Neuronal stem cell (in vitro differentiated cells): ENCODE measurements around the gene EMP1.
"Not testable (repeated sequence)": the region's sequence is repeated elsewhere in the genome, so short reads cannot be mapped to it uniquely, and the experiment has no call there.

Source experiments
- DNase-seq: peaks from one replicate; pipeline ENCODE4 v3.0.0-alpha.2; 2013; ENCODE audit warnings: low spot score
- H2AFZ ChIP-seq: one replicate; pipeline ENCODE4 v1.6.1; 2013; ENCODE audit warnings: mild to moderate bottlenecking, low read length, inconsistent platforms
- H2AK5ac ChIP-seq: 2 replicates; pipeline ENCODE4 v1.6.1; 2013; ENCODE audit warnings: low read depth, mild to moderate bottlenecking, inconsistent platforms, low read length, moderate library complexity, mixed read lengths
- H2BK120ac ChIP-seq: 2 replicates; pipeline ENCODE4 v1.6.1; 2013; ENCODE audit warnings: low read depth, mild to moderate bottlenecking, inconsistent platforms, low read length, moderate library complexity, mixed read lengths
- H2BK12ac ChIP-seq: one replicate; pipeline ENCODE4 v1.6.1; 2013; ENCODE audit warnings: low read length, inconsistent platforms
- H2BK15ac ChIP-seq: 2 replicates; pipeline ENCODE4 v1.6.1; 2013; ENCODE audit warnings: mild to moderate bottlenecking, low read length, inconsistent platforms, mixed read lengths
- H2BK5ac ChIP-seq: one replicate; pipeline ENCODE4 v1.6.1; 2013; ENCODE audit warnings: inconsistent platforms, mild to moderate bottlenecking, low read length, moderate library complexity
- H3K14ac ChIP-seq: one replicate; pipeline ENCODE4 v1.6.1; 2013; ENCODE audit warnings: low read length, inconsistent platforms
- H3K18ac ChIP-seq: 2 replicates; pipeline ENCODE4 v1.6.1; 2013; ENCODE audit warnings: low read length, inconsistent platforms
- H3K23ac ChIP-seq: 2 replicates; pipeline ENCODE4 v1.6.1; 2013; ENCODE audit warnings: low read depth, mild to moderate bottlenecking, mixed read lengths, low read length, inconsistent platforms; ENCODE audit not compliant: poor library complexity
- H3K27ac ChIP-seq: replicated peaks from 3 replicates; pipeline ENCODE4 v1.5.1; 2013; ENCODE audit warnings: low read length, inconsistent platforms
- H3K27me3 ChIP-seq, 3 experiments: 2 replicates each; pipeline ENCODE4 v1.6.1; 2013; ENCODE audit warnings: low read length in 3 of 3, mild to moderate bottlenecking in 2 of 3, inconsistent platforms in 1 of 3, low read depth in 1 of 3, mixed read lengths in 1 of 3, moderate library complexity in 1 of 3; ENCODE audit not compliant: control insufficient read depth in 3 of 3, insufficient read depth in 3 of 3
- H3K36me3 ChIP-seq, 2 donors: replicated peaks in 1 of 2; 2 replicates each; pipeline ENCODE4 v1.6.1; 2013; ENCODE audit warnings: low read length in 2 of 2; ENCODE audit not compliant: control insufficient read depth in 2 of 2, insufficient read depth in 2 of 2
- H3K4ac ChIP-seq: 2 replicates; pipeline ENCODE4 v1.6.1; 2013; ENCODE audit warnings: inconsistent platforms, mild to moderate bottlenecking, low read length, moderate library complexity
- H3K4me1 ChIP-seq, 2 donors: 1 replicate in 1 of 2; 2 replicates in 1 of 2; pipeline ENCODE4 v1.6.1; 2013; ENCODE audit warnings: low read length in 2 of 2, low read depth in 1 of 2; ENCODE audit not compliant: control insufficient read depth in 2 of 2, insufficient read depth in 1 of 2
- H3K4me2 ChIP-seq: one replicate; pipeline ENCODE4 v1.6.1; 2013; ENCODE audit warnings: mild to moderate bottlenecking, low read length, inconsistent platforms; ENCODE audit not compliant: insufficient read depth, poor library complexity, severe bottlenecking
- H3K4me3 ChIP-seq, 2 donors: 2 replicates each; pipeline ENCODE4 v1.5.1; 2013; ENCODE audit warnings: low read length in 2 of 2, mild to moderate bottlenecking in 2 of 2, inconsistent platforms in 1 of 2, moderate library complexity in 1 of 2
- H3K79me1 ChIP-seq: one replicate; pipeline ENCODE4 v1.6.1; 2013; ENCODE audit warnings: low read depth, mild to moderate bottlenecking, inconsistent platforms, low read length, moderate library complexity
- H3K9ac ChIP-seq: one replicate; pipeline ENCODE4 v1.6.1; 2013; ENCODE audit warnings: mild to moderate bottlenecking, low read depth, low read length, inconsistent platforms; ENCODE audit not compliant: poor library complexity
- H3K9me3 ChIP-seq, 2 donors: replicated peaks in 1 of 2; 2 replicates each; pipeline versions ENCODE3 to v1.6.1; 2013; ENCODE audit warnings: low read length in 2 of 2, mild to moderate bottlenecking in 2 of 2, inconsistent platforms in 1 of 2, low read depth in 1 of 2, mixed read lengths in 1 of 2, moderate library complexity in 1 of 2; ENCODE audit not compliant: control insufficient read depth in 2 of 2, insufficient read depth in 1 of 2
- H4K8ac ChIP-seq: one replicate; pipeline ENCODE4 v1.6.1; 2013; ENCODE audit warnings: low read depth, mild to moderate bottlenecking, inconsistent platforms, low read length, moderate library complexity
- H4K91ac ChIP-seq: one replicate; pipeline ENCODE4 v1.6.1; 2013; ENCODE audit warnings: low read length, low read depth, mild to moderate bottlenecking, inconsistent platforms; ENCODE audit not compliant: poor library complexity
- WGBS, 2 donors: extraction: QIAGEN DNeasy Blood & Tissue Kit; methylation state at CpG; one replicate each; pipeline ENCODE4 v1.1.7; 2013; ENCODE audit warnings: missing lambda C conversion rate in 2 of 2, mixed read lengths in 1 of 2; ENCODE audit not compliant: insufficient read length in 2 of 2, insufficient replicate concordance in 1 of 2; ENCODE audit errors: extremely low coverage in 2 of 2; 5-methylcytosine and 5-hydroxymethylcytosine counted together

Gene EMP1

DNA sequence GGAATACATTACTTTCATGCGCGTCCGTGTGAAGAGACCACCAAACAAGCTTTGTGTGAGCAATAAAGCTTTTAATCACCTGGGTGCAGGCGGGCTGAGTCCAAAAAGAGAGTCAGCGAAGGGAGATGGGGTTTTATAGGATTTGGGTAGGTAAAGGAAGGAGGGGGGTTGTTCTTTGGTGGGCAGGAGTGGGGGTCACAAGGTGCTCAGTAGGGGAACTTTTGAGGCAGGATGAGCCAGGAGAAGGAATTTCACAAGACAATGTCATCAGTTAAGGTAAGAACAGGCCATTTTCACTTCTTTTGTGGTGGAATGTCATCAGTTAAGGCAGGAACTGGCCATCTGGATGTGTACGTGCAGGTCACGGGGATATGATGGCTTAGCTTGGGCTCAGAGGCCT lies 63.1 kb downstream of the EMP1 start:
- not testable (repeated sequence) for H2BK12ac ChIP-seq, H3K18ac ChIP-seq, H3K14ac ChIP-seq, H3K4me2 ChIP-seq, H4K91ac ChIP-seq, H2AK5ac ChIP-seq, H3K4ac ChIP-seq, H3K36me3 ChIP-seq, H3K9me3 ChIP-seq, H3K27ac ChIP-seq, H2AFZ ChIP-seq, DNase-seq, H3K4me3 ChIP-seq, H2BK15ac ChIP-seq, H3K79me1 ChIP-seq, H2BK120ac ChIP-seq, H2BK5ac ChIP-seq, H4K8ac ChIP-seq, H3K23ac ChIP-seq, H3K9ac ChIP-seq, H3K27me3 ChIP-seq
- H3K4me1 ChIP-seq, result peaks cover 7 to 15% of the 10 kb centered on the region in 2 donors
- WGBS, 2 donors, result 100% methylated on average over 1 of the region's 7 CpGs; no CpG with 5 or more reads in 1 of the 2 donors

DNA sequence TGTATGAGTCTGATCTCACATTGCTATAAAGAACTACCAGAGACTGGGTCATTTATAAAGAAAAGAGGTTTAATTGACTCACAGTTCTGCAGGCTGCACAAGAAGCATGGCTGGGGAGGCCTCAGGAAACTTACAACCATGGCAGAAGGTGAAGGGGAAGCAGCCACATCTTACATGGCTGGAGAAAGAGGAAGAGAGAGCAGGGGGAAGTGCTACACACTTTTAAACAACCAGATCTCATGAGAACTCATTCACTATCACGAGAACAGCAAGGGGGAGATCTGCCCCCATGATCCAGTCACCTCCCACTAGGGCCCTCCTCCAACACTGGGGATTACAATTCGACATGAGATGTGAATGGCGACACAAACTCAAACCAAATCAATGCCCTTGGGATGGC lies 71.3 kb downstream of the EMP1 start:
- WGBS, 2 donors, result no CpG with 5 or more reads among the region's 3 CpGs
- H3K4ac ChIP-seq, H3K4me1 ChIP-seq: not testable (repeated sequence)

DNA sequence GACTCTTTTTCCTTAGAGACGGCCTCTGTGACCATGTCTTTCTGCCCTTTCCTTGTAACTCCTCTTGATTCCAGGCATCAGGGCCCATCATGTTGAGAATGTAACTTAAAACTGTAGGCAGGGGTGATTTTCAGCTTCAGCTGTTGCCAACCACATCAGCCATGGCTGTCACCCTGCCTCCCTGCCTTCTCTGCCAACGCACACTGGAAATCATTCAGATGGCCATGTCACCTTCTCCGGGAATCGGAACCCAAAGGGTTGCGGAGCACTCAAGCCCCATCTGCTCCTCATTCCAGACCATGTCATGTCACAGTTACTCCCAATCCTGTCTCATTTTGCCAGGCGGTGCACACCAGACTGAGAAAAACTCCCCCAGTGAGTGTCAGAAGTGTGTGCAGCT lies 72.1 kb downstream of the EMP1 start:
- H4K8ac ChIP-seq, result no peak overlapping the region

More for the DNA sequence above, 71.3 kb downstream of the EMP1 start:
- H3K14ac ChIP-seq, H2BK12ac ChIP-seq, H3K9me3 ChIP-seq, H3K18ac ChIP-seq, H2AFZ ChIP-seq, H2BK120ac ChIP-seq, H3K4me3 ChIP-seq, H2BK5ac ChIP-seq, H3K27ac ChIP-seq, H3K4me2 ChIP-seq, H2AK5ac ChIP-seq, DNase-seq, H3K27me3 ChIP-seq, H3K23ac ChIP-seq, H3K9ac ChIP-seq, H3K79me1 ChIP-seq, H3K36me3 ChIP-seq, H4K91ac ChIP-seq, H4K8ac ChIP-seq, H2BK15ac ChIP-seq: not testable (repeated sequence)

More for the DNA sequence above, 72.1 kb downstream of the EMP1 start:
- H3K4me1 ChIP-seq, result peaks cover 0 to 3% of the 10 kb centered on the region in 2 donors
- H3K79me1 ChIP-seq, result no peaks in the 10 kb centered on the region
- no CpG with 5 or more reads among the region's 6 CpGs for WGBS, 2 donors
- no peak overlapping the region for H3K23ac ChIP-seq
- peak overlapping the region; percentile 2 for H2AK5ac ChIP-seq
- no peak overlapping the region for H4K91ac ChIP-seq
- no peak overlapping the region for H3K14ac ChIP-seq
- peak overlapping the region in 1 of 2 donors; percentile 37 for H3K4me3 ChIP-seq
- no peak overlapping the region for H2BK5ac ChIP-seq
- no peak overlapping the region for H3K4ac ChIP-seq
- H2BK15ac ChIP-seq, result no peak overlapping the region
- no peak overlapping the region for H3K4me2 ChIP-seq
- no peak overlapping the region for H2AFZ ChIP-seq
- no peaks in the 10 kb centered on the region for H3K9me3 ChIP-seq
- H3K27ac ChIP-seq, result no peak overlapping the region
- DNase-seq, result no peak
- no peaks in the 10 kb centered on the region for H3K27me3 ChIP-seq
- no peak overlapping the region for H2BK12ac ChIP-seq
- H3K36me3 ChIP-seq, result no peaks in the 10 kb centered on the region
- H3K9ac ChIP-seq, result no peak overlapping the region
- H2BK120ac ChIP-seq, result no peak overlapping the region
- peak overlapping the region; percentile 39 for H3K18ac ChIP-seq
